Astrocyte of the cerebellum (primary cell): ENCODE results near the gene SLCO2A1.

ENCODE experiments used
- DNase-seq: peaks from one replicate; pipeline ENCODE4 v3.0.0-alpha.2; 2011; ENCODE audit warnings: low read depth
- H3K4me3 ChIP-seq: 2 replicates; pipeline ENCODE4 v1.5.1; 2011; ENCODE audit warnings: mild to moderate bottlenecking, low read depth, low read length, moderate library complexity
- CTCF ChIP-seq: IDR thresholded peaks from 2 replicates; pipeline ENCODE4 v1.5.1; 2012; ENCODE audit warnings: low read length, low read depth, moderate library complexity, mild to moderate bottlenecking; ENCODE audit errors: missing control alignments
- in situ Hi-C: cut with HindIII; loops from 2 replicates; pipeline ENCODE4 v1.10.0; 2017; ENCODE audit warnings: low sequenced_read_pairs

The SLCO2A1 gene

DNA sequence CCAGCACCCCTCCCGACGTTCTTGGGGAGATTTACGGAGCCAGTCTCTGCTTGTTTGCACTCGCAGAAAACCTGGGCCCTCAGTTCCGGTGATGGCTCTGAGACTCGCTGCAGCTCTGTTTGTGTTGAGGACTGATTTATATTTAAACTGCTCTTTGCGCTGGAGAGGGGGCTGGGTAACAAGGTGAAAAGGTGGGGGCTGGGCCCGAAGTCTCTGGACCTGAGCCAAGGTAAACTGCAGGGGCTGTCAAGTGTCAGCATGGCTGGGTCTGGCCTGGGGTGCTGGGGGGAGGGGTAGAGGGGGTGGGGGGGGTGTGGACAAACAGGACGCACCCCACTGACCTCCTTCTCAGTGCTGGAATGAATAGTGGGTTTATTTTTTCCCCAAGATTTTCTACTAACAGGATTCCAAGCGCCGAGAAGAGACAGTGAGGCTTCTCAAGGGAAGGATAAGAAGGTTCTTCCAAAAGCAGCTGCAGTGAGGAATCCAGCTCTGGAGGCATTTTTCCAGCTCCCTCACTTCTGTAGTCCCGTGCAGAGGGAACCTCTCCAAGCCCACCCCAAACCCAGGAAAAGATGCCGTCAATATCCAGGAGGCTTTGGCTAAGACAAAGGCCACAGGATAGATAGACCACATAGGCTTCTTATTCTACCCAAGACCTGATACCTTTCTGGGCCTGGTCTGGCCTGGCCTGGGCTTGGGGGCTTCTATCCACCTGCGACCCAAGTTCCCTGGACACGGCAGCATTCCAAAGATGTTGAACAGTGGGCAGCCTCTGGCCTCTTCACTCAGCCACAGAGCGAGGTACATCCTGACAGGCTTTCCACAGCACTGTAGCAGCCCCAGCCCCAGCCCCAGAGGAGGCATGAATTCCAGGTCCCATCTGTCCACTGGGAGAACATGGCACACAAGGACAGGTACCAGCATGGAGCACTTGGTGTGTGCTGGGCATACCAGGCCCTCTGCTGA is 938 bp upstream of the SLCO2A1 start:
- no peak for TF ChIP-seq CTCF
- in situ Hi-C loops, result loop anchor here (5.0 kb wide), 1 partner anchor 77 kb away; no protein-coding TSS in a partner anchor
- H3K4me3 ChIP-seq, result peak overlapping the region; percentile 65

DNA sequence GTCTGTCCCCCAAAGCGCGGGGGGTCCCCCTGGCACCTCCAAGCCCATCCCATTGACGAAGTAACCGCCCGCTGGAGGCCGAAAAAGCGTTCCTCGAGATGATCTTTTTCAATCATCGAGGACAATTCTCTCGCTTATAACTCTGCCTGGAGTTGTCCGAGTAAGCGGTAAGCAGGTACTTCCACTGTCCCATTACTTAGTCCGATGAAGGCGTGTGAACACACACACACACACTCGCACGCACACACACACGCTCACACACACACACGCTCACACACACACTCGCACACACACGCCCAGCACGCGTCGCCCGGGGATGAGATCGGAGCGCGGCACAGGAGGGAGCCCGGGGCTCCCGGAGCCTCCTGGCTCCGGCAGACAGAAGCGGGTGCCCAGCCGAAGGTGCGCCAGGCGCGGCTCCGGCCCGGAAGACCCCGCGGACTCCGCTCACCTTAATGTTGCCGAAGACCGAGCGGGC is 430 bp downstream of the SLCO2A1 start:
- DNase-seq, result no peak
- H3K4me3 ChIP-seq, result peak overlapping the region; percentile 65
- no peak for TF ChIP-seq CTCF
- in situ Hi-C loops, result no loop called here

More for the DNA sequence above, 938 bp upstream of the SLCO2A1 start:
- no peak for DNase-seq

GRCh38 chr3:134028486-134029255 is 1.1 kb downstream of the SLCO2A1 start:
- H3K4me3 ChIP-seq, result peak overlapping the region; percentile 65
- no peak for TF ChIP-seq CTCF
- DNase-seq, result no peak
- in situ Hi-C loops, result no loop called here

GRCh38 chr3:134027631-134028030 is 2.1 kb downstream of the SLCO2A1 start:
- in situ Hi-C loops, result no loop called here
- no peak for DNase-seq
- peak overlapping the region; percentile 65 for H3K4me3 ChIP-seq
- TF ChIP-seq CTCF, result no peak

DNA sequence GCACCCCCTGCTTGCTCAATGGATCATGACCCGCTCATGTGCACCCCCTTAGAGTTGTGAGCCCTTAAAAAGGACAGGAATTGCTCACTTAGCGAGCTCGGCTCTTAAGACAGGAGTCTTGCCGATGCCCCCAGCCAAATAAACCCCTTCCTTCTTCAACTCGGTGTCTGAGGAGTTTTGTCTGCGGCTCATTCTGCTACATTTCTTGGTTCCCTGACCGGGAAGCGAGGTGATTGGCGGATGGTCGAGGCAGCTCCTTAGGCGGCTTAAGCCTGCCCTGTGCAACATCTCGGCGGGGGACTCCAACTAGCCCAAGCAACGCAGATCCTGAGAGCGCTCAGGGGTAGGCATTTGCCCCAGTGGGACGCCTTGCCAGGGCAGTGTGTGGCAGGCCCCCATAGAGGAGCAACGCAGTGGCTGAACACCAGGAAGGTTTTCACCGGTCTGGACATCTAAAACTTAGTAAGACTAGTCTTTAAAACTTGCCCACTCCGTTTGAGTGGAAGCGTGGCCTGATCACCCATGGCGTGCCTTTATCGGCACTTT is 9.5 kb downstream of the SLCO2A1 start:
- in situ Hi-C loops, result no loop called here
- no peak for DNase-seq
- no peak overlapping the region for H3K4me3 ChIP-seq
- no peak for TF ChIP-seq CTCF

- no peak overlapping the region for H3K4me3 ChIP-seq
- in situ Hi-C loops, result no loop called here
- no peak for TF ChIP-seq CTCF
- no peak for DNase-seq
These were observed 10.9 kb downstream of the SLCO2A1 start for GRCh38 chr3:134018850-134019249.
